GM19099 (cell line): ENCODE measurements around the gene TMEM154.

ENCODE experiments used
- POLR2A ChIP-seq: IDR thresholded peaks from 3 replicates; pipeline ENCODE4 v1.6.1; 2011; ENCODE audit warnings: low read depth; ENCODE audit not compliant: insufficient read length; ENCODE audit errors: extremely low read depth

Gene TMEM154

GRCh38 chr4:152700151-152700550 lies 20.4 kb upstream of the TMEM154 start:
- no peak for TF ChIP-seq POLR2A

- TF ChIP-seq POLR2A: no peak
Observed at GRCh38 chr4:152699313-152699712, 19.5 kb upstream of the TMEM154 start.

- TF ChIP-seq POLR2A: no peak
Observed at GRCh38 chr4:152698089-152698499, 18.3 kb upstream of the TMEM154 start.

GRCh38 chr4:152697284-152698088 lies 17.7 kb upstream of the TMEM154 start:
- no peak for TF ChIP-seq POLR2A

- TF ChIP-seq POLR2A: no peak
Observed at GRCh38 chr4:152696764-152697261, 17.0 kb upstream of the TMEM154 start.

- no peak for TF ChIP-seq POLR2A
Observed at GRCh38 chr4:152693871-152694270, 14.1 kb upstream of the TMEM154 start.

- no peak for TF ChIP-seq POLR2A
Observed at GRCh38 chr4:152691761-152692160, 12.0 kb upstream of the TMEM154 start.

- no peak for TF ChIP-seq POLR2A
Observed at GRCh38 chr4:152690706-152691651, 11.2 kb upstream of the TMEM154 start.

GRCh38 chr4:152689615-152690501 lies 10.1 kb upstream of the TMEM154 start:
- no peak for TF ChIP-seq POLR2A

- no peak for TF ChIP-seq POLR2A
Observed at GRCh38 chr4:152687974-152688599, 8.3 kb upstream of the TMEM154 start.

- TF ChIP-seq POLR2A: no peak
Observed at GRCh38 chr4:152686452-152687013, 6.7 kb upstream of the TMEM154 start.

- TF ChIP-seq POLR2A: no peak
Observed at GRCh38 chr4:152684587-152684986, 4.8 kb upstream of the TMEM154 start.

- TF ChIP-seq POLR2A: no peak
Observed at GRCh38 chr4:152684007-152684406, 4.2 kb upstream of the TMEM154 start.

GRCh38 chr4:152682143-152682941 lies 2.5 kb upstream of the TMEM154 start:
- no peak for TF ChIP-seq POLR2A
